ENCODE data around the gene ZMYND8. TPM values are rescaled to one million over a fixed set of nuclear protein-coding genes. Genes with fewer than 3 reads are reported as not detected.
"Not testable (repeated sequence)": the region's sequence is repeated elsewhere in the genome, so short reads cannot be mapped to it uniquely, and the experiment has no call there.

Gene ZMYND8
- total RNA-seq, 1 donor = 18.8 TPM

- H4K20me1 ChIP-seq (ENCODE audit: insufficient read depth, low read length) = no peaks in the 10 kb centered on the region
- no peak for DNase-seq (ENCODE audit: insufficient read length, low spot score, missing footprints)
- H3K9me3 ChIP-seq (ENCODE audit: low read depth, low read length) = no peaks in the 10 kb centered on the region
- no peak for TF ChIP-seq CTCF (IDR thresholded peaks at IDR 0.05; ENCODE audit: extremely low read depth, low read depth, low read length)
- H3K27me3 ChIP-seq (ENCODE audit: insufficient read depth, low read length) = no peaks in the 10 kb centered on the region
- no peaks in the 10 kb centered on the region for H3K36me3 ChIP-seq (ENCODE audit: insufficient read depth, low read length)
- no peak overlapping the region for H2AFZ ChIP-seq (ENCODE audit: low read length)
- peaks cover 6% of the 10 kb centered on the region for H3K4me1 ChIP-seq (ENCODE audit: insufficient read depth, low read length)
- H3K79me2 ChIP-seq (ENCODE audit: insufficient read depth, low read length) = no peaks in the 10 kb centered on the region
- no peak overlapping the region for H3K27ac ChIP-seq (ENCODE audit: low read depth, low read length)
- no peak overlapping the region for H3K4me2 ChIP-seq (ENCODE audit: insufficient read depth, low read length)
- no peak overlapping the region for H3K4me3 ChIP-seq (ENCODE audit: insufficient read depth, low read length)
Measured at GRCh38 chr20:47373206-47373733, 16.8 kb upstream of the ZMYND8 start.

- DNase-seq (ENCODE audit: insufficient read length, low spot score, missing footprints) = no peak
- H3K27me3 ChIP-seq (ENCODE audit: insufficient read depth, low read length) = no peaks in the 10 kb centered on the region
- no peaks in the 10 kb centered on the region for H3K79me2 ChIP-seq (ENCODE audit: insufficient read depth, low read length)
- no peaks in the 10 kb centered on the region for H3K9me3 ChIP-seq (ENCODE audit: low read depth, low read length)
- no peak overlapping the region for H3K4me2 ChIP-seq (ENCODE audit: insufficient read depth, low read length)
- H3K4me3 ChIP-seq (ENCODE audit: insufficient read depth, low read length) = no peak overlapping the region
- H4K20me1 ChIP-seq (ENCODE audit: insufficient read depth, low read length) = no peaks in the 10 kb centered on the region
- no peaks in the 10 kb centered on the region for H3K36me3 ChIP-seq (ENCODE audit: insufficient read depth, low read length)
- H3K27ac ChIP-seq (ENCODE audit: low read depth, low read length) = no peak overlapping the region
- no peak overlapping the region for H2AFZ ChIP-seq (ENCODE audit: low read length)
- H3K4me1 ChIP-seq (ENCODE audit: insufficient read depth, low read length) = peaks cover 6% of the 10 kb centered on the region
- TF ChIP-seq CTCF (IDR thresholded peaks at IDR 0.05; ENCODE audit: extremely low read depth, low read depth, low read length) = no peak
Measured at GRCh38 chr20:47370850-47371782, 14.6 kb upstream of the ZMYND8 start.

- H3K27me3 ChIP-seq (ENCODE audit: insufficient read depth, low read length) = no peaks in the 10 kb centered on the region
- H3K79me2 ChIP-seq (ENCODE audit: insufficient read depth, low read length) = no peaks in the 10 kb centered on the region
- no peaks in the 10 kb centered on the region for H3K9me3 ChIP-seq (ENCODE audit: low read depth, low read length)
- no peak for DNase-seq (ENCODE audit: insufficient read length, low spot score, missing footprints)
- no peak for TF ChIP-seq CTCF (IDR thresholded peaks at IDR 0.05; ENCODE audit: extremely low read depth, low read depth, low read length)
- H3K36me3 ChIP-seq (ENCODE audit: insufficient read depth, low read length) = no peaks in the 10 kb centered on the region
- no peak overlapping the region for H3K4me3 ChIP-seq (ENCODE audit: insufficient read depth, low read length)
- H3K27ac ChIP-seq (ENCODE audit: low read depth, low read length) = no peak overlapping the region
- no peak overlapping the region for H3K4me2 ChIP-seq (ENCODE audit: insufficient read depth, low read length)
- peaks cover 6% of the 10 kb centered on the region for H3K4me1 ChIP-seq (ENCODE audit: insufficient read depth, low read length)
- no peak overlapping the region for H2AFZ ChIP-seq (ENCODE audit: low read length)
- H4K20me1 ChIP-seq (ENCODE audit: insufficient read depth, low read length) = no peaks in the 10 kb centered on the region
Measured at GRCh38 chr20:47370214-47370613, 13.7 kb upstream of the ZMYND8 start.

GRCh38 chr20:47368301-47368700 lies 11.8 kb upstream of the ZMYND8 start:
- Histone ChIP-seq H3K4me3 (ENCODE audit: insufficient read depth, low read length) (no peak overlapping the region), H3K4me1 (ENCODE audit: insufficient read depth, low read length) (peaks cover 6% of the 10 kb centered on the region), H4K20me1 (ENCODE audit: insufficient read depth, low read length) (no peaks in the 10 kb centered on the region), H3K27ac (ENCODE audit: low read depth, low read length) (no peak overlapping the region), H3K27me3 (ENCODE audit: insufficient read depth, low read length) (no peaks in the 10 kb centered on the region), H3K9me3 (ENCODE audit: low read depth, low read length) (no peaks in the 10 kb centered on the region), H3K36me3 (ENCODE audit: insufficient read depth, low read length) (no peaks in the 10 kb centered on the region), H2AFZ (ENCODE audit: low read length) (no peak overlapping the region), H3K79me2 (ENCODE audit: insufficient read depth, low read length) (no peaks in the 10 kb centered on the region), H3K4me2 (ENCODE audit: insufficient read depth, low read length) (no peak overlapping the region)
- TF ChIP-seq CTCF (IDR thresholded peaks at IDR 0.05; ENCODE audit: extremely low read depth, low read depth, low read length) = no peak
- DNase-seq (ENCODE audit: insufficient read length, low spot score, missing footprints) = no peak

- not testable (repeated sequence) for H3K27ac ChIP-seq (ENCODE audit: low read depth, low read length); H3K4me2 ChIP-seq (ENCODE audit: insufficient read depth, low read length); H3K4me1 ChIP-seq (ENCODE audit: insufficient read depth, low read length); H2AFZ ChIP-seq (ENCODE audit: low read length); H3K9me3 ChIP-seq (ENCODE audit: low read depth, low read length); H3K79me2 ChIP-seq (ENCODE audit: insufficient read depth, low read length); H3K4me3 ChIP-seq (ENCODE audit: insufficient read depth, low read length); DNase-seq (ENCODE audit: insufficient read length, low spot score, missing footprints); H3K36me3 ChIP-seq (ENCODE audit: insufficient read depth, low read length); H4K20me1 ChIP-seq (ENCODE audit: insufficient read depth, low read length); H3K27me3 ChIP-seq (ENCODE audit: insufficient read depth, low read length)
Measured at GRCh38 chr20:47366301-47366700, 9.8 kb upstream of the ZMYND8 start.
